ENCODE data around the gene MRPL36.
A peak's percentile ranks its signal among the peaks of the same experiment; 100 is the strongest.
"Not testable (repeated sequence)": the region's sequence is repeated elsewhere in the genome, so short reads cannot be mapped to it uniquely, and the experiment has no call there.

Gene MRPL36

GRCh38 chr5:1814183-1815020, 14.8 kb upstream of the MRPL36 start:
- DNase-seq, result no peak

DNA sequence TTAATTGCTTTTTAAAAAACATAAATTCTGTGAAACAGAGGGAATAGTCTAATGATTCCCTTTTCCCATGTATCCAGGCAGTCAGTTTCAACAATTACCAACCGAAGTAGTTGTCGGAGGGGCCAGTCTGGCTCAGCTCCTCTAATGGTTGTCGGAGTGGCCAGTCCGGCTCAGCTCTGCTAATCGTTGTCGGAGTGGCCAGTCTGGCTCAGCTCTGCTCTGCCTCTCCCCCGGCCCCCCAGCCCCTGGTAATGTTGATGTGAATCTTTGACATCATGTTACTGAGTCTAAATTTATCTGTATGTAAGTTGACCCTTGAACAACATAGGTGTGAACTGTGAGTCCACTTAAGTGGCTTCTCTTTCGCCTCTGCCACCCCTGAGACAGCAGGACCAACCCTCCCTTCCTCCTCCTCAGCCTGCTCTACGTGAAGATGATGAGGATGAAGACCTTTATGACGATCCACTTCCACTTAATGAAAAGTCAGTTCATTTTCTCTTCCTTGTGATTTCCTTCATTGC, 11.0 kb upstream of the MRPL36 start:
- DNase-seq, result no peak

- no peak for DNase-seq
Observed at GRCh38 chr5:1809416-1810035, 9.9 kb upstream of the MRPL36 start.

DNA sequence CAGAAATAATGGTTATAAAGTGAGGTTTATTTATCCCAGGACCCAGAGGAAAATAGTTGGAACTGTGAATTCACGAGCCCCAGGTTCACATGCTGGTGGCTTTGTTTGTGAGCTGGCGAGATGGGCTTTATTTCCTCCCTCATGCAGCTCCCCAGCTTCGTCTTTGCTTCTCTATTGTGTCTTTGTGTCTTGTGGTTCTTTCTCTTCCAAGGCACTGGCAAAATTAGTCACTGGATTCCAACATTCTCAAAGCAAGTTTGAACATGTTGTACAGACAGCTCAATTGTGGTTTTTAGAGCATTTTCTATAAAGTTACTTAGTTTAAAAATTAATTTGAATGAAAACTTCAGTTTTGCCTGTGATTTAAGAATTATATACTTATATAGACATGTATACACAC, 8.8 kb upstream of the MRPL36 start:
- DNase-seq, result no peak

- DNase-seq, result no peak
Observed at GRCh38 chr5:1807451-1808185, 8.0 kb upstream of the MRPL36 start.

GRCh38 chr5:1806974-1807373, 7.3 kb upstream of the MRPL36 start:
- no peak for DNase-seq

GRCh38 chr5:1806199-1806598, 6.6 kb upstream of the MRPL36 start:
- no peak for DNase-seq

- no peak for DNase-seq
Observed at GRCh38 chr5:1805736-1806135, 6.1 kb upstream of the MRPL36 start.

GRCh38 chr5:1805326-1805725, 5.7 kb upstream of the MRPL36 start:
- DNase-seq, result no peak

- no peak for DNase-seq
Observed at GRCh38 chr5:1804001-1804690, 4.5 kb upstream of the MRPL36 start.

- no peak for DNase-seq
Observed at GRCh38 chr5:1803192-1803591, 3.6 kb upstream of the MRPL36 start.

DNA sequence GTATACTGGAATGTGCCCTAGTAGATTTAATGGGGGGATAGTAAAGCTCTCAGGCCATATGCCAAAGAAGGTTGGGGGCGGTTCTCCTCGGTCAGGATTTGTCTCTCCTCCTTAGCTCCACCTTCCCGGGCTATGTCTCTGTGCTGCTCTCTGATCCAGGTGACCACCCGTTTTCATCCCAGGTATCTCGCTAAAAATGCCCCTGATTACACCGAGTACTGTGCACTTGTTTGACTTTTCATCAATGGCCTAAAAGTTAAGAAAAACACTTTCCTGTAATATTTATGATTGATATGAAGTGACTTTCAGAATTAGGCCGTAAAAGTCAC, 2.3 kb upstream of the MRPL36 start:
- DNase-seq, result no peak

GRCh38 chr5:1801222-1801966, 1.8 kb upstream of the MRPL36 start, which contains the start of gene NDUFS6:
TSS of gene NDUFS6 (plus strand) at chr5:1801407. CDS start at chr5:1801418, 11 bp downstream.
- DNase-seq, result peak; percentile 85

DNA sequence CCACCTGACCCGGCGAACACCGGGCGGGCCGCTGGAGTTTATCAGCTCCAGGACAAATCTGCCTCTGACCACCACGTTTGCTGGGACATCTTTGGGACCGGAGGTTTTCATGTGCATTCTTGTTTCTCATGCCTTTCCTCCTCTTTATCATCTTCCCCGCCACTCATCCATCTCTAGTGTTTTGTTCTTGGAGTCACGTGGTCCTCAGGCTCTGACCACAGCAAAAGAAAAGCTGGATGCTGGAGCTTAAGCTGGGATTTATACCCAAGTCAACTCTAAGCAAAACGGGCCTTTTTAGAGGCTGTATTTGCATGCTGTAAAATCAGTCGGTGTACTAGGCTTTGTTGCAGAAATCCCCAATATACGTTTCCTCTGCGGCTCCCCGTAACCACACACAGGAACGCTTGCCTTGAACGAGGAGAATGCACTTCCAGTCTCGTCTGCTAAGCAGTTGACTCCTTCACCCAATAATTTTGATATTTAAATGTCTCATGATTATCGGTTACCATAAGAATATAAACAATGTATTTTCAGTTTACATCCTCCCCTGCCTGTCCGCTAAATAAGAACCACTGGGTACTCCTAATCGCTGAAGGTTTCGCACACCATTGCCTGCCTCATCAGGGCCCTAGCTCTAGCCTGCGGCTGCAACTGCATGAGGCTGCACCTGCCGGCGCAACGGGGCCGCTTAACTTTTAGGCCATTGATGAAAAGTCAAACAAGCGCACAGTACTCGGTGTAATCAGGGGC, 1.0 kb upstream of the MRPL36 start:
- DNase-seq, result peak; percentile 21

GRCh38 chr5:1799110-1799601, 481 bp downstream of the MRPL36 start:
- peak; percentile 36 for DNase-seq

GRCh38 chr5:1798589-1798988, 1.0 kb downstream of the MRPL36 start:
- DNase-seq, result not testable (repeated sequence)

GRCh38 chr5:1797855-1798254, 1.8 kb downstream of the MRPL36 start:
- DNase-seq, result no peak

DNA sequence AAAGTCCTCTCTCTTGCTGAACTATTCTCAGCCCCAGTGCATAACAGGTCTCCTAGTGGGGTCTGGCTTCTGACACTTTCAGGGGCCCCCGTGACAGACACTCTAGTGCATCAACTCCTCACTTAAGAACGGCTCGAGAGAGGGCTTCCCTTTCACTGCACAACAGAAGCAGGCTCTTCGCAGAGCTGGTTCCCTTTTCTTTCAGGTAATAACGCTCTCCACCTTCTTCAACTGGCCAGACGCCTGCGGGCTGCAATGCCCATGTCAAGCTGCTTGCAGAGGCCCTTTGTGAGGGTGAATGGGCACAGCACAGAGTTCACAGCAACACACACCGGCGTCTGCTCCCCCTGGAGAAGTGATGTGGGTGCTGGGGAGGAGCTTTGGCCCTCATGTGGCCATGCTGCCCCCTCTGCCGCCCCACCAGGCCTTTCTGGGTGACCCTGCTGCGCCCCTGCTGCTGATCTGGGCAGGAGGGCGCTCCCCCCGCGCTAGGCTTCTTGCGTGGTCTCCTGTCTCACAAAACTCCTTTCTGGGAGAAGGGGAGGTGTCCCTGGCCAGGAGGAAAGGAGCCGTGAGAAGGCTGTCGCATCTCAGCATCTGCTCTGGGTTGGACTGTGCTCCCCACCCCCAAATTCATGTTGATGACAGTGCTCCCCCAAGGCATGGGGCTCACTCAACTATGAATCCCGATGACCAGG, 2.4 kb downstream of the MRPL36 start:
- DNase-seq, result no peak

GRCh38 chr5:1796371-1797102, 3.1 kb downstream of the MRPL36 start:
- no peak for DNase-seq

GRCh38 chr5:1795931-1796330, 3.7 kb downstream of the MRPL36 start:
- DNase-seq, result no peak

All from CD4-positive, alpha-beta T cell treated with Interleukin-17A for 4 hours (primary cell).